Activated T-helper 1 cell treated with anti-CD3 and anti-CD28 coated beads, Interleukin-2, amount 50 U/mL, for 16 hours (primary cell): Measurements from ENCODE around the gene IFITM2.

ENCODE experiments used
- DNase-seq, 2 donors: peaks; one replicate each; pipeline ENCODE4 v3.0.0-alpha.2; 2020; ENCODE audit warnings: low read depth in 1 of 2, low spot score in 1 of 2

IFITM2 gene

GRCh38 chr11:281486-282161 lies 26.0 kb upstream of the IFITM2 start:
- no peak for DNase-seq

GRCh38 chr11:282171-282570 lies 25.4 kb upstream of the IFITM2 start:
- no peak for DNase-seq

GRCh38 chr11:282630-283360 lies 24.8 kb upstream of the IFITM2 start:
- DNase-seq, result no peak

- no peak for DNase-seq
These were observed 24.1 kb upstream of the IFITM2 start for GRCh38 chr11:283405-284104.

GRCh38 chr11:284105-285020 lies 23.3 kb upstream of the IFITM2 start:
- no peak for DNase-seq

GRCh38 chr11:285021-285893 lies 22.4 kb upstream of the IFITM2 start:
- DNase-seq, result no peak

- DNase-seq, result no peak
These were observed 21.8 kb upstream of the IFITM2 start for GRCh38 chr11:285894-286220.

GRCh38 chr11:286977-287820 lies 20.4 kb upstream of the IFITM2 start:
- peak in 1 of 2 donors; percentile 48 for DNase-seq

GRCh38 chr11:287821-288477 lies 19.7 kb upstream of the IFITM2 start:
- no peak for DNase-seq

GRCh38 chr11:288478-289397 lies 18.9 kb upstream of the IFITM2 start, which contains the start of gene PGGHG:
Gene PGGHG, plus strand, starts transcription at chr11:289126. Its CDS starts 691 bp downstream, at chr11:289817.
- peak; percentile 20 to 49 for DNase-seq

- DNase-seq, result no peak
These were observed 18.3 kb upstream of the IFITM2 start for GRCh38 chr11:289398-289711.

- DNase-seq, result peak in 1 of 2 donors; percentile 3
These were observed 17.6 kb upstream of the IFITM2 start for GRCh38 chr11:289712-290620.

GRCh38 chr11:290621-291231 lies 16.9 kb upstream of the IFITM2 start:
- no peak for DNase-seq

GRCh38 chr11:291281-292210 lies 16.1 kb upstream of the IFITM2 start:
- DNase-seq, result no peak
